ENCODE results near the gene CLCNKA.
"Not testable (repeated sequence)": the region's sequence is repeated elsewhere in the genome, so short reads cannot be mapped to it uniquely, and the experiment has no call there.

Gene CLCNKA

DNA sequence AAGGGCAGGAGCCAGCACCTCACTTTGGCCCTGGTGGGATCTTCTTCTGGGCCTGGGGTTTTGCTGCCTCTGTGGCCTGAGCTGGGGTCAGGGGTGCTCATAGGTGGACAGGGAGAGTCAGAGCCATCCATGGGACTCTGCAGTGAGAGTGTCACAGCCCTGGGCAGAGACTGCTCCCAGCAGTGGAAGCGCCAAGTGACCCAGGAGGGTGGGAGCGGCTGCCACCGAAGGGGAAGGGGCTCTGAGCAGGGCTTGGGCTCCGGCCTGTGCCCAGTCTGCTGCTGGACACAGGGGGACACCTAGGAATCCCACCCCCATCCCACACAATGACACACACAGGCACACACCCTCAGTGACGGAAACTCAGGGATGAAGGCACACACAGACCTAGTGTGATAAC lies 22.1 kb downstream of the CLCNKA start:
- H3K9ac ChIP-seq (ENCODE audit: low read depth, low read length), result no peak overlapping the region
- no peaks in the 10 kb centered on the region for H3K9me3 ChIP-seq (ENCODE audit: control insufficient read depth, insufficient read depth, low read length)
- H3K27ac ChIP-seq (ENCODE audit: low read depth, low read length), result no peak overlapping the region
- no peaks in the 10 kb centered on the region for H3K4me1 ChIP-seq (ENCODE audit: control insufficient read depth, insufficient read depth, low read length)
- no peak overlapping the region for H3K4me3 ChIP-seq (ENCODE audit: low read depth, low read length)
- no peaks in the 10 kb centered on the region for H3K36me3 ChIP-seq (ENCODE audit: control insufficient read depth, insufficient read depth, low read length)
- H3K27me3 ChIP-seq (ENCODE audit: control insufficient read depth, insufficient read depth, low read length), result peaks cover 6% of the 10 kb centered on the region; the same call in 1 of the 2 replicates

DNA sequence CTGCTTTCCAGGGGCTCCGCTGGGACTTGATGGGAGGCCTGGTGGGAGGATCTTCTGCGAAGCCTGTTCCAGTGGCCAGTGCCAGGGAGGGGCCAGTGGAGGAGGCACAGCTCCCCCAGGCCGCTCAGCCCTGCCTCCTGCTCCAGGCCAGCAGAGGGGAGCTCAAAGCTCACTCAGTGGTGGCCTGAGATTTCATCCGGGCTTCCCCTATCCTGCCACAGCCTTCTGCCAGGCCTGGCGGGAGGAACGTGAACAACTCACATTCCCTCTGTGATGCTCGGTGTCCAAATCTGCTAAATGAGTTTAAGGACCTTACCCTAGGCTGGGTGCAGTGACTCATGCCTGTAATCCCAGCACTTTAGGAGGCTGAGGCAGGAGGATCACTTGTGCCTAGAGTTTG lies 25.0 kb downstream of the CLCNKA start:
- H3K27ac ChIP-seq (ENCODE audit: low read depth, low read length), result no peak overlapping the region
- no peaks in the 10 kb centered on the region for H3K9me3 ChIP-seq (ENCODE audit: control insufficient read depth, insufficient read depth, low read length)
- no peak overlapping the region for H3K9ac ChIP-seq (ENCODE audit: low read depth, low read length)
- H3K36me3 ChIP-seq (ENCODE audit: control insufficient read depth, insufficient read depth, low read length), result no peaks in the 10 kb centered on the region
- peaks cover 6% of the 10 kb centered on the region; the same call in 1 of the 2 replicates for H3K27me3 ChIP-seq (ENCODE audit: control insufficient read depth, insufficient read depth, low read length)
- H3K4me3 ChIP-seq (ENCODE audit: low read depth, low read length), result no peak overlapping the region
- peaks cover 2% of the 10 kb centered on the region; the same call in 1 of the 2 replicates for H3K4me1 ChIP-seq (ENCODE audit: control insufficient read depth, insufficient read depth, low read length)

DNA sequence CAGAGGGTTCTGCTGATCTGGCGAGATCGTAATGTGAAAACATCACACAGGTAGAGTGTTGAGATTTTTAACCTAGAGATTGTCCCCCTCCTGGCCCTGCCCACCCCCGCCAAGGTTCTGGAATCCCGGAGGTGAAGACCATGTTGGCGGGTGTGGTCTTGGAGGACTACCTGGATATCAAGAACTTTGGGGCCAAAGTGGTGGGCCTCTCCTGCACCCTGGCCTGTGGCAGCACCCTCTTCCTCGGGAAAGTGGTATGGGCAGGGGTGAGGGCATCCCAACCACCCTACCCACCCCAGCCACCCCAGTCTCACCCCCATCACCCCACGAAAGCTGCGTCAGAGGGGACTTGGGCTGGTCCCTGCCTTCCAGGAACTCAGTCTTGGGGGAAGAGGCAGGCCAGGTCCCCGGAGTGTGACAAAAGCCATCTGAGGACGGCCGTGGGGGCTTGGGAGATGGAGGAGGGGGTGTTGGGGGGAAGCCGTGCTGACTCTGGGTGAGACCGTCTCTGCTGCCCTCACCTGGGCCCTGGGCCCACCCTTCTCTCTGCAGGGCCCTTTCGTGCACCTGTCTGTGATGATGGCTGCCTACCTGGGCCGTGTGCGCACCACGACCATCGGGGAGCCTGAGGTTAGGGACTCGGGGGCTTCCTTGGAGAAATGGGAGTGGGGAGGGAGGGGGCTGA lies 26.1 kb downstream of the CLCNKA start:
- peaks cover 6% of the 10 kb centered on the region; the same call in 1 of the 2 replicates for H3K27me3 ChIP-seq (ENCODE audit: control insufficient read depth, insufficient read depth, low read length)
- no peaks in the 10 kb centered on the region for H3K9me3 ChIP-seq (ENCODE audit: control insufficient read depth, insufficient read depth, low read length)
- H3K9ac ChIP-seq (ENCODE audit: low read depth, low read length), result no peak overlapping the region
- H3K4me3 ChIP-seq (ENCODE audit: low read depth, low read length), result peak overlapping the region; percentile 53
- H3K27ac ChIP-seq (ENCODE audit: low read depth, low read length), result no peak overlapping the region
- no peaks in the 10 kb centered on the region for H3K36me3 ChIP-seq (ENCODE audit: control insufficient read depth, insufficient read depth, low read length)
- H3K4me1 ChIP-seq (ENCODE audit: control insufficient read depth, insufficient read depth, low read length), result peaks cover 2% of the 10 kb centered on the region; the same call in 1 of the 2 replicates

DNA sequence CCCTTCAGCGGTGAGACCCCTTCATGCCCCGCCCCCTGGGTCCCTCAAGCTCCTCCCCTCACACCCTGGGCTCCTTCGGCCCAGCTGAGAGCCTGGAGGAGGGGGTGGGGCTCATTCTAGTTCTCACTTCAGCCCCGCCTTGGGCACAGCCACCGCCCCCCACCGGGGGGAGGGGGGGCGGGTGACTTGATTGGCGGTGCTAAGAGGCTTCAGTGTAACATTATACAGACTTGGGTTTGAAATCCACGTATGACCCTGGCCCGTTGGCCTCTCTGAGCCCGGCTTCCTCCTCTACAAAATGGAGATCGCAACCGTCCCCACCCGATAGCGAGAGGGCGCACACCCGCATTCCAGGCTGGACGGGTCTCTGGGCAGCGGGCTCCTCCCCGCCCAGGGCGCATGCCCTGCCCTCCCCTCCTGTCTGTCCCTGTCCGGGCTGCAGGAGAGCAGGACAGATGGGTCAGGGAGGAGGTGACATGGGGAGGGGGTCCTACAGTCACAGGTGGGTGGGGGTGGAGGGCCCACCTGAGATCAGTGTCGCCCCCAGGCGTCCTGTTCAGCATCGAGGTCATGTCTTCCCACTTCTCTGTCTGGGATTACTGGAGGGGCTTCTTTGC lies 26.8 kb downstream of the CLCNKA start:
- Histone ChIP-seq H3K9ac (ENCODE audit: low read depth, low read length) (no peak overlapping the region), H3K27me3 (ENCODE audit: control insufficient read depth, insufficient read depth, low read length) (peaks cover 6% of the 10 kb centered on the region; the same call in 1 of the 2 replicates), H3K9me3 (ENCODE audit: control insufficient read depth, insufficient read depth, low read length) (no peaks in the 10 kb centered on the region), H3K36me3 (ENCODE audit: control insufficient read depth, insufficient read depth, low read length) (no peaks in the 10 kb centered on the region), H3K4me1 (ENCODE audit: control insufficient read depth, insufficient read depth, low read length) (peaks cover 2% of the 10 kb centered on the region; the same call in 1 of the 2 replicates), H3K4me3 (ENCODE audit: low read depth, low read length) (peak overlapping the region; percentile 58), H3K27ac (ENCODE audit: low read depth, low read length) (no peak overlapping the region)

DNA sequence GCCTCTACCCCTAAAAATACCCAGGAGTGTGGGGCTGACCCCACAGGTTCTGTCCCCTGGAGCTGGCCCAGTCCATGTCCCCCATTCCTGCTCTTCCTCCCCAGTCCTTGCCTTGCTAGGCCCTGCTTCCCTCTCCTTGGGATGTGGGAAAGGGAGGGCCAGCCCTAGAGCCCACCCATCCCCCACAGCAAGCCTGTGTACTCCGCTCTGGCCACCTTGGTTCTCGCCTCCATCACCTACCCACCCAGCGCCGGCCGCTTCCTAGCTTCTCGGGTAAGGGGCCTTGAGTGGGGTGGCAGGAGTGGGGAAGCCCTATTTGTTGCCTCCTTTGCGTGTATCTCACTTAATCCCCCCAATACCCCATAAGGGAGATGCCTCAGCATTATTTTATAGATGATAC lies 28.5 kb downstream of the CLCNKA start:
- H3K4me1 ChIP-seq (ENCODE audit: control insufficient read depth, insufficient read depth, low read length), result peaks cover 2% of the 10 kb centered on the region; the same call in 1 of the 2 replicates
- H3K27ac ChIP-seq (ENCODE audit: low read depth, low read length), result no peak overlapping the region
- peaks cover 6% of the 10 kb centered on the region; the same call in 1 of the 2 replicates for H3K27me3 ChIP-seq (ENCODE audit: control insufficient read depth, insufficient read depth, low read length)
- no peak overlapping the region for H3K4me3 ChIP-seq (ENCODE audit: low read depth, low read length)
- H3K9me3 ChIP-seq (ENCODE audit: control insufficient read depth, insufficient read depth, low read length), result no peaks in the 10 kb centered on the region
- no peak overlapping the region for H3K9ac ChIP-seq (ENCODE audit: low read depth, low read length)
- no peaks in the 10 kb centered on the region for H3K36me3 ChIP-seq (ENCODE audit: control insufficient read depth, insufficient read depth, low read length)

DNA sequence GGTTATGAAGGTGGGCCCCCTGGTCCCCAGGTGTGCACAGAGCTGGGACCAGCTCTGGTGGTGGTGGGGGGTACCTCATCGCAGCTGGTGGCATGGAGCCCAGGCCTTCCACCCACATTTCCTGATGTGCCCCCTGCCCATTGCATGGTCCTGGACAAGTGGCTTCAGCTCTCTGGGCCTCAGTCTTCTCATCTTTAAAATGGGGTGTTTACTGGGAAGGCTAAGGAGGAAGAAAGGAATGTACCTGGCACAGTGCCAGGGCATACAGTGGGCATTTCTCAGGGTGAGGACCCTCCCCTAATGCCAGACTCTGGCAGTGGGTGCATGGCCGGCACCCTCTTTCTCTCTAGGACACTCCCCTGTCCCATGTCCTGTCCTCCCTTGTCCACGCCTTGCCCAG lies 29.2 kb downstream of the CLCNKA start:
- Histone ChIP-seq H3K4me3 (ENCODE audit: low read depth, low read length) (no peak overlapping the region), H3K4me1 (ENCODE audit: control insufficient read depth, insufficient read depth, low read length) (peaks cover 2% of the 10 kb centered on the region; the same call in 1 of the 2 replicates), H3K9me3 (ENCODE audit: control insufficient read depth, insufficient read depth, low read length) (no peaks in the 10 kb centered on the region), H3K27ac (ENCODE audit: low read depth, low read length) (no peak overlapping the region), H3K27me3 (ENCODE audit: control insufficient read depth, insufficient read depth, low read length) (peaks cover 6% of the 10 kb centered on the region; the same call in 1 of the 2 replicates), H3K9ac (ENCODE audit: low read depth, low read length) (no peak overlapping the region), H3K36me3 (ENCODE audit: control insufficient read depth, insufficient read depth, low read length) (no peaks in the 10 kb centered on the region)

DNA sequence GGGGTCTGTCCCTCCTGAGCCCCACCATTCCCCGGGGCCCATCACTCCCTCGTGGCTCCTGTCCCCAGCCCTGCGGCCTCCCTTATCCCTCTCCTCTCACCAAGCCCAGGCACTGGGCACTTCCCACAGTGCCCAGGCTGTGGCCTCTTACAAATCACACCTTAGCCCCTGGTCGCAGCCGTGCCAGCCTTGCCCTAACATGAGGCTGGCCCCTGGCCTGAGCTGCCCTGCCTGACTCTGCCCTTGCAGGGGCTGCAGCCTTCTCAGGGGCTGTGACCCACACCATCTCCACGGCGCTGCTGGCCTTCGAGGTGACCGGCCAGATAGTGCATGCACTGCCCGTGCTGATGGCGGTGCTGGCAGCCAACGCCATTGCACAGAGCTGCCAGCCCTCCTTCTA lies 30.1 kb downstream of the CLCNKA start:
- not testable (repeated sequence) for H3K9me3 ChIP-seq (ENCODE audit: control insufficient read depth, insufficient read depth, low read length); H3K36me3 ChIP-seq (ENCODE audit: control insufficient read depth, insufficient read depth, low read length); H3K27me3 ChIP-seq (ENCODE audit: control insufficient read depth, insufficient read depth, low read length); H3K27ac ChIP-seq (ENCODE audit: low read depth, low read length); H3K4me1 ChIP-seq (ENCODE audit: control insufficient read depth, insufficient read depth, low read length); H3K4me3 ChIP-seq (ENCODE audit: low read depth, low read length); H3K9ac ChIP-seq (ENCODE audit: low read depth, low read length)

DNA sequence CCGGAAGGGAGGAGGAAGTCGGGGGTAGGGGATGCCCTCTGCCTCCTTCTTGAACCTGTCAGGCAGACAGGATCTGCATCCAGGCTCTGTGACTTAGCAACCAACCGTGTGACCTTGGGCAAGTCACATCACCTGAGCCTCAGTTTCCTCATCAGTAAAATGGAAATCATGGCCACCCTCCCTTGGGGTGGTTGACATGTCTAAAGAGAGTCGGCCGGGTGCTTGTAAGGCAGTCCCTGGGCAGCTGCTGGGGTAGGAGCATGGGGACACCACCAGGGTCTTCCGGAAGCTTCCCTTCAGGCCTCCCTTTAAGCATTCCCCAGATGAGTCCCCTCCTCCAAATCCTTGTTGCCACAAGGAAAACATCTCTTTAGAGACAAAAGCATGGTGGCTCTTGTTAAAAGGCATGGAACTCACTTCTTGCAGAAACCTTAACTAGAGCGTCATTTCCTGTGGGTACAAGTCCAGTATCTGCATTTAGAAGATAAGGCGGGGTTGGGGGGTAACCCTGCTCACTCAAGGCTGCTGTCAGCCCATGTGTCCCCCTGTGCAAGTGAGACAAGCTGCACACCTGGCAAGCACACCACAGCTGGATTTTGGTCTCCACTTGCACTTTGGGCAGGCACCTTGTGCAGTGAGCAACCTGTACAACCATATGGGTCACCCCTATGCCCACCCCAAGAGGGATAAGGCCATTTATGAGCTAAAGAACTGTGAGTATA lies 32.1 kb downstream of the CLCNKA start:
- Histone ChIP-seq H3K27me3 (ENCODE audit: control insufficient read depth, insufficient read depth, low read length) (no peaks in the 10 kb centered on the region), H3K27ac (ENCODE audit: low read depth, low read length) (no peak overlapping the region), H3K9ac (ENCODE audit: low read depth, low read length) (no peak overlapping the region), H3K4me1 (ENCODE audit: control insufficient read depth, insufficient read depth, low read length) (peaks cover 2% of the 10 kb centered on the region; the same call in 1 of the 2 replicates), H3K9me3 (ENCODE audit: control insufficient read depth, insufficient read depth, low read length) (no peaks in the 10 kb centered on the region), H3K4me3 (ENCODE audit: low read depth, low read length) (no peak overlapping the region), H3K36me3 (ENCODE audit: control insufficient read depth, insufficient read depth, low read length) (no peaks in the 10 kb centered on the region)

DNA sequence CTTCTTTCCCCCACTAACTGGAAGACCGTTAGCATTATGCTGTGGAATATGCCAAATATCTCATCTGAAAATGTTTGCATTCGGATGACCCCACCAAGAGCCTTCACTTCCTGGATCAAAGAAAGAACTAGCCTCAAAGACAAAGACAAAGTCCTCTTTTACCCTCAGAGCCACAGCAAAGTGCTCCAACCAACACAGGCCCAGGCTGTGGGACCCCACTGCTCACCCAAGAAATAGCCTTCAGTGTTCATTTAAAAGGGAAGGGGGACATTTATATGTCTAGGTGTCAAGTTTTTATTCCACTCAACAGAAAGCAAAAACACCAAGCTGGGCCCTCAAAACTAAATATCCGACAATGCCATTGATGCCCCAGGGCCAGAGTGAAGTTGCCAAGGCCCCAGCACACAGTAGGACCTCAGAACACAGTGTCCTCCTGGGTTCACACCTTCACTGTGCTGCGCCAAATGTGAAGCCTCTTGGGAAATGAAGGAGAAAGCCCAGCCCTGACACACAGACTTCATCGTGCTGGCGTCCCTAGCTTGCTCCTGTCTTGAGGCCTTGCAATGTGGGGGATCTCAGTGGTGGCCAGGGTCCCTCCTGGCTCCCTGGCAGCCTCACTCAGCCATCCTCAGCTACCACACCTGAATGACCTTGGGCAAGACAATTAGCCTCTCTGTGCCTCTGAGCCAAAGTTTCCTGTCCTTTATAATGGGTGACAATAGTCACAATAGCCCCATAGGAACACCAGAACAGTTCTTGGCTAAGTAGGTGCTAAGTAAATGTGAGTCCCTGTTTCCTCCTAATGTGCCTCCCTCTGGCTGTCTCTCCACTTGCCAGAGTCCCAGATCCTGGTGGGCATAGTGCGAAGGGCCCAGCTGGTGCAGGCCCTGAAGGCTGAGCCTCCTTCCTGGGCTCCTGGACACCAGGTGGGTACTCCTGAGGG lies 33.0 kb downstream of the CLCNKA start:
- H3K9ac ChIP-seq (ENCODE audit: low read depth, low read length), result no peak overlapping the region
- H3K4me1 ChIP-seq (ENCODE audit: control insufficient read depth, insufficient read depth, low read length), result no peaks in the 10 kb centered on the region; the same call in 1 of the 2 replicates
- no peak overlapping the region for H3K4me3 ChIP-seq (ENCODE audit: low read depth, low read length)
- H3K36me3 ChIP-seq (ENCODE audit: control insufficient read depth, insufficient read depth, low read length), result no peaks in the 10 kb centered on the region
- H3K9me3 ChIP-seq (ENCODE audit: control insufficient read depth, insufficient read depth, low read length), result no peaks in the 10 kb centered on the region
- no peaks in the 10 kb centered on the region for H3K27me3 ChIP-seq (ENCODE audit: control insufficient read depth, insufficient read depth, low read length)
- H3K27ac ChIP-seq (ENCODE audit: low read depth, low read length), result no peak overlapping the region

Data from HUES48 (cell line).